DMS79 (cell line): Measurements from ENCODE around the gene MCM9.

ENCODE experiments used
- DNase-seq: peaks from one replicate; lab custom pipeline; 2025; lab: John Stamatoyannopoulos, UW

MCM9 gene

GRCh38 chr6:118931436-118931835, 3.5 kb downstream of the MCM9 start:
- no peak for DNase-seq

GRCh38 chr6:118930680-118931079, 4.3 kb downstream of the MCM9 start:
- no peak for DNase-seq

GRCh38 chr6:118923035-118923434, 11.9 kb downstream of the MCM9 start:
- DNase-seq, result no peak

GRCh38 chr6:118921084-118921483, 13.9 kb downstream of the MCM9 start:
- DNase-seq, result no peak

GRCh38 chr6:118918329-118918725, 16.6 kb downstream of the MCM9 start:
- no peak for DNase-seq

- no peak for DNase-seq
Measured at GRCh38 chr6:118917546-118918328, 17.2 kb downstream of the MCM9 start.

- DNase-seq, result no peak
Measured at GRCh38 chr6:118914598-118914997, 20.4 kb downstream of the MCM9 start.

- no peak for DNase-seq
Measured at GRCh38 chr6:118913161-118913560, 21.8 kb downstream of the MCM9 start.

- DNase-seq, result no peak
Measured at GRCh38 chr6:118912646-118913045, 22.3 kb downstream of the MCM9 start.

- DNase-seq, result no peak
Measured at GRCh38 chr6:118908441-118908840, 26.5 kb downstream of the MCM9 start.

GRCh38 chr6:118905851-118906250, 29.1 kb downstream of the MCM9 start:
- DNase-seq, result no peak

GRCh38 chr6:118905084-118905483, 29.9 kb downstream of the MCM9 start:
- no peak for DNase-seq

GRCh38 chr6:118903691-118904090, 31.3 kb downstream of the MCM9 start:
- DNase-seq, result no peak

GRCh38 chr6:118903138-118903537, 31.8 kb downstream of the MCM9 start:
- no peak for DNase-seq

- no peak for DNase-seq
Measured at GRCh38 chr6:118902726-118903125, 32.2 kb downstream of the MCM9 start.

GRCh38 chr6:118899948-118900347, 35.0 kb downstream of the MCM9 start:
- DNase-seq, result no peak

- no peak for DNase-seq
Measured at GRCh38 chr6:118897386-118897785, 37.6 kb downstream of the MCM9 start.

- DNase-seq, result peak; percentile 35
Measured at GRCh38 chr6:118896339-118897136, 38.4 kb downstream of the MCM9 start.

- DNase-seq, result no peak
Measured at GRCh38 chr6:118895859-118896258, 39.1 kb downstream of the MCM9 start.

GRCh38 chr6:118895261-118895560, 39.7 kb downstream of the MCM9 start:
- DNase-seq, result no peak

- no peak for DNase-seq
Measured at GRCh38 chr6:118894425-118895260, 40.3 kb downstream of the MCM9 start.

GRCh38 chr6:118893807-118894424, 41.0 kb downstream of the MCM9 start, which contains the start of gene ASF1A:
ASF1A (plus strand) TSS chr6:118894152; CDS start chr6:118894414, 262 bp downstream.
- DNase-seq, result peak; percentile 99
